ENCODE results near the gene S100PBP.

The S100PBP gene

DNA sequence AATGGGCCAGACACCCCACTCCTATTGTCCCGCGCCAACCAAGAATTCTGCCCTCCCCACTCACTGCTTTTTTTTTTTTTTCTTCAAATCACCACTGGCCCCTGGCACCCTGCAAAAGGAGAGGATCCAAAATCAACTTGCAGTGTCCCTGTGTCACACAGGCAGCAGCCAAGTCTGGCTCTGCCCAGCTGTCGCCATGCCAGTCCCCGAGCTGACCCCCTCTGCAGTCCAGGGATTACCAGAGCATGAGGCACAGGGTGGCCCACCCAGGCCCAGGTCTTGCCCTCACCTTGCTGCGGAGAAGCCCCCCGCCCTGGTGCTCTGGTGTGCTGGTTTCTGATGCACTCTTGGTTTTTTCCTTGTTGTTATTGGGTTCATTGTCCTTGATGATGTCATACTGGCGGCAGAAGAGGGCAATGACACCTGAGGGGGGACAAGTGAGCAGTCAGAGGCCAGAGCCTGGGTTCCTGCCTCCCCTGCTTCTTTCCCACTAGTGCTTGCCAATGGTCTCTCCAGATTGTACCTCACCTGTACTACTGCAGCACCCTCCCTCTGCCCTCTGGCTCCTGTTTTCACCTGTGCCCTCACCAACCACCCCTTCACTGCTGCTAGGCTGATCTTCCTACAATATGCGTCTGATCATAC is 47.0 kb downstream of the S100PBP start:
- no peak for DNase-seq (ENCODE audit: low read depth)
- no peak for TF ChIP-seq CTCF (conservative IDR thresholded peaks at IDR 0.05; ENCODE audit: control insufficient read depth, insufficient read depth, low read depth, low read length)
- no peak overlapping the region for H3K4me3 ChIP-seq (ENCODE audit: control insufficient read depth, low read depth, low read length)

DNA sequence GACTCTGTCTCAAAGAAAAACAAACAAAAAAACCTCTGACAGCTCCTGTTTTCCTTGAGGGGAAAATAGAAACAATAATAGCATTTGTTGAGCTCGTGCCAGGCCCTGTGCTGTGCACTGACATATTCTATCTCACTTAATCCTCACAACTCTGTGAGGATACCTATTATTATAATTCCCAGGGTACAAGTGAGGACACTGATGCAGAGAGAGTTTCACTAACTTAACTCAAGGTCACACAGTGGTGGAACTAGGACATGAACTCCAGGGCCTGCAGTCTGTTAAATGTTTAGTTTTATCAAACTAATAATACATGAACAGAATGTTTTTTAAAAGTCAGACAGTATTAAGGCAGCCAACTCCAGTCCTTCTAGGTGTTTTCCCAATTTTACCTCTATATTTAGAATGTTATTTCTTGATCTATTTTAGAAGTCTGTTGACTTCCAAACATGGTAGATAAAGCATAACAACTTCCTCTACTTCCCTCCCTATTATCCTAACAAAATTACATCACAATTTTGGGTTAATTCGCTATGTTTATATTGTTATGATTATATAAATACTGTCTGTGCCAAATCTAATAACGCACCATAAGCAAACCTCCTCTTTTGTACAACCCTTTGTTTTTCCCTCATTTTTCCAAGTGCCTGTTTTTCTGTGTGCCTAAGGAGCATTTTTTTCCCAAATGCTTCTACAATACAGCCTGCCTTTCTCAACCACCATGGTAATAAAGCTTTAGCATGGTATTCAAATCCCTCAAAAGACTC is 48.4 kb downstream of the S100PBP start:
- no peak overlapping the region for H3K4me3 ChIP-seq (ENCODE audit: control insufficient read depth, low read depth, low read length)
- no peak for DNase-seq (ENCODE audit: low read depth)
- TF ChIP-seq CTCF (conservative IDR thresholded peaks at IDR 0.05; ENCODE audit: control insufficient read depth, insufficient read depth, low read depth, low read length) = no peak

GRCh38 chr1:32867151-32867550 is 49.7 kb downstream of the S100PBP start:
- no peak overlapping the region for H3K4me3 ChIP-seq (ENCODE audit: control insufficient read depth, low read depth, low read length)
- TF ChIP-seq CTCF (conservative IDR thresholded peaks at IDR 0.05; ENCODE audit: control insufficient read depth, insufficient read depth, low read depth, low read length) = no peak
- no peak for DNase-seq (ENCODE audit: low read depth)

DNA sequence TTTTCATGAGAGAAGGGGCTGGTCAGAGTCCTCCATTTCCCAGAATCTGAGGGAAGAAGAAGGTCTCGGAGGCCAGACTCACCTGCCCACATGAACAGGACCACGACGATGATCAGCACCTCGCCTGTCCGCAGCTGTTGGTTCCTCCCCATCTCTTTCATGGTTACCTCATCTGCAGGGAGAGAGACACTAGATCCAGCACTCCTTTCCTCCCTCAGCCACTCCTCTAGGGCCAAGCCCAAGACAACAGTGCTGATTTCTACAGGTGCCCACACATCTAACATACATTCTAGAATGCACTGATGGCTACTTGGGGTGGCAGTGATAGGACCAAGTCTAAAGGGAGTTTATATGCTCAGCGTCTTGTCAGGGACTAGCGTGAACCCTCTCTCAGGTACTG is 50.2 kb downstream of the S100PBP start:
- no peak overlapping the region for H3K4me3 ChIP-seq (ENCODE audit: control insufficient read depth, low read depth, low read length)
- no peak for TF ChIP-seq CTCF (conservative IDR thresholded peaks at IDR 0.05; ENCODE audit: control insufficient read depth, insufficient read depth, low read depth, low read length)
- DNase-seq (ENCODE audit: low read depth) = no peak

DNA sequence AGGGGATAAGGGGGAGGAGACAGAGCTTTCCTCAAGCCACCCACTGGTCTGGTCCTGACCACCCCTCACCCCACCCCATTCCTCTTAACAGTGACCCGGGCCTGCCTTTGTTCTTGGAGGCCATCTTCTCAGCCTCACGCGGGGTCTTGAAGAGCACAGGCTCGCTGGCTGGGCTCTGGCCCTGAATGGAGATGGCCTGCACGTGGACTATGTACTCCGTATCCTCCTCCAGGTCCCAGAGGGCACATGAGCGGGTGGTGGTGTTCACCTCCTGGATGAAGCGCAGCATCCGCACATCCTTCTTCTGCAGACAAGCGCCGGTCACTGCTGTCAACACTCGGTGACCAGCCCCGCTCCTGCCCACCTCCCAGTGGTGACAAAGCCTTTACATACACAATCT is 50.6 kb downstream of the S100PBP start:
- no peak overlapping the region for H3K4me3 ChIP-seq (ENCODE audit: control insufficient read depth, low read depth, low read length)
- DNase-seq (ENCODE audit: low read depth) = no peak
- TF ChIP-seq CTCF (conservative IDR thresholded peaks at IDR 0.05; ENCODE audit: control insufficient read depth, insufficient read depth, low read depth, low read length) = no peak

DNA sequence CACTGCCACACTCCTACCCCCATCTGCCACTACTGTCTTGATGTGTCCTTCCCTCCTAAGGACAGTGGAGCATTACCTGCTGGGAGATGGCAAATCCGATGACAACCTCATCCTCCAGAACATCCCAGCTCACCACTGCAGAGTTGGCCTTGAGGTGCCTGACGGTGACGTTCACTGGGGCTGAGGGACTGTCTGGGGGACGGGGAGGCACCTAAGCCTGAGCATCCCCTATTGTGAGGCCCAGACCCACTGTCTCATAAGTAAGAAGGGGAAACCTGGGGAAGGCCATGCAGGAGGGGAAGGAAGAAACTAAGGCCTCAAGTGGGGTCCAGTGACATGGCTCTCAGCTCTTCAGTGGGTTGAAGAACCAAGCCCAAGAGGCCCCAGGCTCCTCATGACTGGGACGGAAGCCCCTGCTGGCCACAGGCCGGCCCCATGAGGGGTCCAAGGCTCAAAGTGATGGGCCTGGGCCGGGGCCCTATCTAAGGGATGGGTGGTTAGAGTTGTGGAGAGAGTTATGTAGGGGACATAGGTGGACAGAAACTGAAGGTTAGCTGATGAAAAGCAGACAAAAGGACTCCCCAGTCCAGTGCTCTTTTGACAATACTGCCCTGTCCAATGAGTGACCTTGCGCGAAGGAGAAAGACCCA is 51.5 kb downstream of the S100PBP start:
- no peak overlapping the region for H3K4me3 ChIP-seq (ENCODE audit: control insufficient read depth, low read depth, low read length)
- no peak for TF ChIP-seq CTCF (conservative IDR thresholded peaks at IDR 0.05; ENCODE audit: control insufficient read depth, insufficient read depth, low read depth, low read length)
- no peak for DNase-seq (ENCODE audit: low read depth)
